HCT116 (cell line): ENCODE measurements around the gene BBLN. TPM values are rescaled to one million over a fixed set of nuclear protein-coding genes. Genes with fewer than 3 reads are reported as not detected.

ENCODE experiments used
- ATAC-seq: fragments of 200-7000 bp; cut with Tn5 transposase; 2 replicates; pipeline ENCODE4 v1.9.1; 2020; ENCODE audit warnings: mild to moderate bottlenecking, moderate library complexity
- BruUV-seq: library from RNA; stranded (reverse); fragments of 400-500 nt; replicated peaks from 2 replicates; lab custom pipeline; 2021; lab: Mats Ljungman, UMichigan
- CTCF ChIA-PET: fragments of 300-600 bp; sonication (Branson Sonifier 250); formaldehyde crosslinking; loops from one replicate; lab custom pipeline; 2021; ENCODE audit warnings: antibody characterized with exemption; lab: Charles Lee
- POLR2A ChIA-PET: fragments of 300-600, 350-600 bp; sonication (Branson Sonifier 250); formaldehyde crosslinking; loops from one replicate; lab custom pipeline; 2021; ENCODE audit warnings: antibody characterized with exemption; lab: Charles Lee
- RAD21 ChIA-PET, 2 experiments: fragments of 300-600 bp; sonication (Branson Sonifier 250); formaldehyde crosslinking; loops; one replicate each; lab custom pipeline; 2023; ENCODE audit warnings: low total read pairs in 2 of 2; ENCODE audit not compliant: uncharacterized antibody in 2 of 2, unreplicated experiment in 2 of 2, low non-redundant PET in 1 of 2; lab: Charles Lee
- DNase-seq: peaks from one replicate; pipeline ENCODE4 v3.0.0-alpha.2; 2010; ENCODE audit warnings: low read depth, low spot score
- H2AFZ ChIP-seq: fragments of 200-600 bp; shearing (Covaris generic), sonication (generic); 2 replicates; pipeline ENCODE4 v1.6.1; 2017; ENCODE audit warnings: low read depth, mixed run types, mixed read lengths, antibody characterized with exemption, low read length; ENCODE audit not compliant: poor library complexity, severe bottlenecking
- H3K27ac ChIP-seq: 2 replicates; pipeline ENCODE4 v1.5.1; 2012; ENCODE audit warnings: low read depth, low read length
- H3K27me3 ChIP-seq: fragments of 200-600 bp; sonication (generic); 2 replicates; pipeline ENCODE4 v1.6.1; 2016; ENCODE audit warnings: mixed run types, low read length, mixed read lengths; ENCODE audit not compliant: insufficient read depth
- H3K36me3 ChIP-seq, 2 experiments: fragments of 200-500 bp in 1 of 2; fragments of 200-600 bp in 1 of 2; sonication (Bioruptor generic) in 1 of 2; sonication (generic) in 1 of 2; 2 replicates each; pipeline versions ENCODE4 v1.5.1 to v1.6.1; 2014 to 2016; ENCODE audit warnings: low read length in 2 of 2, inconsistent platforms in 1 of 2, mixed read lengths in 1 of 2, mixed run types in 1 of 2; ENCODE audit not compliant: insufficient read depth in 2 of 2, control insufficient read depth in 1 of 2
- H3K4me1 ChIP-seq, 2 experiments: fragments of 200-600 bp in 1 of 2; sonication (generic) in 1 of 2; 2 replicates each; pipeline versions ENCODE4 v1.5.1 to v1.6.1; 2012 to 2017; ENCODE audit warnings: low read length in 2 of 2, inconsistent platforms in 1 of 2, mild to moderate bottlenecking in 1 of 2, mixed read lengths in 1 of 2, mixed run types in 1 of 2, moderate library complexity in 1 of 2; ENCODE audit not compliant: insufficient read depth in 2 of 2, control insufficient read depth in 1 of 2
- H3K4me2 ChIP-seq: fragments of 200-600 bp; sonication (generic); 2 replicates; pipeline ENCODE4 v1.6.1; 2017; ENCODE audit warnings: mixed run types, low read length, mixed read lengths
- H3K4me3 ChIP-seq, 2 experiments: fragments of 200-600 bp in 1 of 2; sonication (generic) in 1 of 2; replicated peaks in 1 of 2; 2 replicates each; pipeline ENCODE4 v1.5.1; 2011 to 2016; ENCODE audit warnings: low read length in 2 of 2, control low read depth in 1 of 2, low read depth in 1 of 2, mild to moderate bottlenecking in 1 of 2, mixed read lengths in 1 of 2, mixed run types in 1 of 2
- H3K79me2 ChIP-seq: fragments of 200-600 bp; sonication (generic); 2 replicates; pipeline ENCODE4 v1.6.1; 2017; ENCODE audit warnings: mild to moderate bottlenecking, mixed run types, low read length, moderate library complexity, mixed read lengths; ENCODE audit not compliant: insufficient read depth
- H3K9ac ChIP-seq: fragments of 200-600 bp; sonication (generic); 2 replicates; pipeline ENCODE4 v1.6.1; 2016; ENCODE audit warnings: low read length, mixed read lengths
- H3K9me2 ChIP-seq: fragments of 200-600 bp; sonication (generic), shearing (Covaris generic); 2 replicates; pipeline ENCODE4 v1.6.1; 2017; ENCODE audit warnings: mixed run types, mild to moderate bottlenecking, moderate library complexity; ENCODE audit not compliant: insufficient read depth
- H3K9me3 ChIP-seq, 2 experiments: fragments of 200-500 bp in 1 of 2; fragments of 200-600 bp in 1 of 2; sonication (Bioruptor generic) in 1 of 2; sonication (generic) in 1 of 2; 2 replicates each; pipeline ENCODE4 v1.6.1; 2014 to 2017; ENCODE audit warnings: low read length in 2 of 2, mixed read lengths in 2 of 2, inconsistent platforms in 1 of 2, low read depth in 1 of 2, mild to moderate bottlenecking in 1 of 2, mixed run types in 1 of 2, moderate library complexity in 1 of 2; ENCODE audit not compliant: control insufficient read depth in 1 of 2, insufficient read depth in 1 of 2
- H4K20me1 ChIP-seq: fragments of 200-600 bp; sonication (generic), shearing (Covaris generic); 2 replicates; pipeline ENCODE4 v1.6.1; 2017; ENCODE audit warnings: mixed run types, mild to moderate bottlenecking, moderate library complexity; ENCODE audit not compliant: insufficient read depth
- EGR1 ChIP-seq: IDR thresholded peaks from 2 replicates; pipeline ENCODE4 v1.6.1; 2012; ENCODE audit warnings: low read depth
- FOSL1 ChIP-seq: IDR thresholded peaks from 2 replicates; pipeline ENCODE4 v1.6.1; 2012; ENCODE audit warnings: low read depth
- POLR2AphosphoS5 ChIP-seq: IDR thresholded peaks from 2 replicates; pipeline ENCODE4 v1.6.1; 2011; ENCODE audit warnings: mild to moderate bottlenecking, low read depth, low read length, moderate library complexity
- RAD21 ChIP-seq: IDR thresholded peaks from 2 replicates; pipeline ENCODE4 v1.6.1; 2012; ENCODE audit warnings: low read depth, mild to moderate bottlenecking
- SP1 ChIP-seq: IDR thresholded peaks from 2 replicates; pipeline ENCODE4 v1.6.1; 2012; ENCODE audit warnings: low read depth
- ZNF274 ChIP-seq: fragments of 200-500 bp; sonication (Bioruptor generic); IDR thresholded peaks from 2 replicates; pipeline ENCODE4 v1.6.1; 2014; ENCODE audit warnings: mild to moderate bottlenecking, low read depth, low read length, inconsistent platforms
- intact Hi-C: fragments of 100-400 bp; cut with micrococcal nuclease; formaldehyde crosslinking; loops from 2 replicates; pipeline ENCODE4 v1.10.0; 2022
- total RNA-seq: library from RNA; stranded (reverse); gene quantifications from one replicate; pipeline ENCODE4 v1.2.1, GENCODE V29; 2021; ENCODE audit not compliant: unreplicated experiment
- TF ChIP-seq, protein P1 (sequence below): IDR thresholded peaks from 2 replicates; pipeline ENCODE4 v1.6.1; 2012; ENCODE audit warnings: low read depth

Gene BBLN
- total RNA-seq, 1 experiment from 2014 or later = 119 TPM

DNA sequence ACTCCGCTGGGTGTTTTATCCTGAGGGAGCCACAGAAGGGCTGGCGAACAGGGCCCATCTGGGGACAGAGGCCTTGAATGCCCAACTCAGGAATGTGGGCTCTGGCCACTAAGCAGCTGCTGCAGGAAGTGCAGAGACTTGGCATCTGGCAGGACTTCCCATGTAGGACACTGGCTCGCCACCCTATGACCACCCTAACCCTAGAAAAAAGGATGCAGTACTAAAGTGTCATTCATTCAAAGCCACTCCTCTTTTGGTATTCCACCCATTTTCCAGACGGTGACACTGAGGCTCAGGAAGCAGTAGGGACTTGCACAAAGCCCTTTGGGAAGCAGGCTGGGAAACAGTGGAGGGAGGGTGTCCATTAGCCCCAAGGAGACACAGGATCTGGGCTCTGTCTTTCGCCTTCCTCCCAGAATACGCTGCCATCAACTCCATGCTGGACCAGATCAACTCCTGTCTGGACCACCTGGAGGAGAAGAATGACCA lies 3.0 kb downstream of the BBLN start:
- Histone ChIP-seq H3K9ac (no peak overlapping the region), H3K4me3 (no peak overlapping the region), H3K9me2 (no peaks in the 10 kb centered on the region), H3K79me2 (peaks cover 13% of the 10 kb centered on the region), H4K20me1 (no peaks in the 10 kb centered on the region), H3K27ac (no peak overlapping the region), H3K4me2 (no peak overlapping the region), H3K9me3 (no peaks in the 10 kb centered on the region), H2AFZ (no peak overlapping the region), H3K27me3 (no peaks in the 10 kb centered on the region), H3K4me1 (peaks cover 0 to 17% of the 10 kb centered on the region in 2 experiments; a peak in 2 of 4 replicates), H3K36me3 (peaks cover 12 to 21% of the 10 kb centered on the region in 2 experiments; a peak in 3 of 4 replicates)
- no peak for TF ChIP-seq ZNF274
- TF ChIP-seq, protein P1, sequence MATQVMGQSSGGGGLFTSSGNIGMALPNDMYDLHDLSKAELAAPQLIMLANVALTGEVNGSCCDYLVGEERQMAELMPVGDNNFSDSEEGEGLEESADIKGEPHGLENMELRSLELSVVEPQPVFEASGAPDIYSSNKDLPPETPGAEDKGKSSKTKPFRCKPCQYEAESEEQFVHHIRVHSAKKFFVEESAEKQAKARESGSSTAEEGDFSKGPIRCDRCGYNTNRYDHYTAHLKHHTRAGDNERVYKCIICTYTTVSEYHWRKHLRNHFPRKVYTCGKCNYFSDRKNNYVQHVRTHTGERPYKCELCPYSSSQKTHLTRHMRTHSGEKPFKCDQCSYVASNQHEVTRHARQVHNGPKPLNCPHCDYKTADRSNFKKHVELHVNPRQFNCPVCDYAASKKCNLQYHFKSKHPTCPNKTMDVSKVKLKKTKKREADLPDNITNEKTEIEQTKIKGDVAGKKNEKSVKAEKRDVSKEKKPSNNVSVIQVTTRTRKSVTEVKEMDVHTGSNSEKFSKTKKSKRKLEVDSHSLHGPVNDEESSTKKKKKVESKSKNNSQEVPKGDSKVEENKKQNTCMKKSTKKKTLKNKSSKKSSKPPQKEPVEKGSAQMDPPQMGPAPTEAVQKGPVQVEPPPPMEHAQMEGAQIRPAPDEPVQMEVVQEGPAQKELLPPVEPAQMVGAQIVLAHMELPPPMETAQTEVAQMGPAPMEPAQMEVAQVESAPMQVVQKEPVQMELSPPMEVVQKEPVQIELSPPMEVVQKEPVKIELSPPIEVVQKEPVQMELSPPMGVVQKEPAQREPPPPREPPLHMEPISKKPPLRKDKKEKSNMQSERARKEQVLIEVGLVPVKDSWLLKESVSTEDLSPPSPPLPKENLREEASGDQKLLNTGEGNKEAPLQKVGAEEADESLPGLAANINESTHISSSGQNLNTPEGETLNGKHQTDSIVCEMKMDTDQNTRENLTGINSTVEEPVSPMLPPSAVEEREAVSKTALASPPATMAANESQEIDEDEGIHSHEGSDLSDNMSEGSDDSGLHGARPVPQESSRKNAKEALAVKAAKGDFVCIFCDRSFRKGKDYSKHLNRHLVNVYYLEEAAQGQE = no peak
- TF ChIP-seq SP1 = no peak
- TF ChIP-seq RAD21 = no peak
- TF ChIP-seq EGR1 = no peak
- no peak for TF ChIP-seq POLR2AphosphoS5
- no peak for TF ChIP-seq FOSL1
- ChIA-PET RAD21 (no interaction called here), POLR2A (no interaction called here), CTCF (no interaction called here)
- DNase-seq = no peak
- ATAC-seq = no peak
- BruUV-seq = no TSS peak
- intact Hi-C loops = no loop called here
